ENCODE data around the gene TMEM178B.

TMEM178B gene

DNA sequence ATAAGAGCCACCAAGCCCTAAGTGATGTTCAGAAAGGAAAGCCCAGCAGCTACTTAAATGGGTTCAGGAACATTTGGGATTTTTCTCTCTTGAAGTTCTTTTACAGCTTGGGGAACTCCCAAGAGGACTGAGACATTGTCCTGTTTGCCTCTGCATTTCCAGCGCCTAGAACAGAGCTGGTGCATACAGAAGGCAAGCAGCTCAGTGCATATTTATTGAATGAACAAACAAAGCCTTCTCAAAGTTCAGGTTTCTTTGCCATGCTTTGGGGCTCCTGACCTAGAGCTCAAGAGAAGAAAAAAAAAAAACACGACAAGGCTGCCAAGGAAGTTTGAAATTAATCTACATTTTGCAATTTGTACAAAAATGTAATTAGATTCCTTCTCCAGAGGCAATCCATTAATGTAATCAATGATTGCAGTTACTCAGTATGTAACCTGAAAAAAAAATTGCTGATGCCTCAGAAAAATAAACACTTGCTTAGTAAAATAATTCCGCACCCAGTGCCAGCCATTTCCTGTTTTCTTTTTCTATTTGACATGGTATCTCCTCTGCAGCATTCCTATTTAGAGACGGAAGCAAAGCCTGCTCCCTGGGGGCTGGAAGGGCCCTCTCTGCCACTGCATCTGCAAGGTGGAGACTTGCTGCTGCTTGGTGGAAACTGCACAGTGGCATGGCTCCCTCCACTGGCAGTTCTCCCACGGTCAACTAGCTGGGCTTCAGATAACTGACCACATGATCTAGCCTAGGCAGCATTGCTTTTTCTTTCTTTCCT is 157.3 kb downstream of the TMEM178B start:
- DNase-seq, result no peak

DNA sequence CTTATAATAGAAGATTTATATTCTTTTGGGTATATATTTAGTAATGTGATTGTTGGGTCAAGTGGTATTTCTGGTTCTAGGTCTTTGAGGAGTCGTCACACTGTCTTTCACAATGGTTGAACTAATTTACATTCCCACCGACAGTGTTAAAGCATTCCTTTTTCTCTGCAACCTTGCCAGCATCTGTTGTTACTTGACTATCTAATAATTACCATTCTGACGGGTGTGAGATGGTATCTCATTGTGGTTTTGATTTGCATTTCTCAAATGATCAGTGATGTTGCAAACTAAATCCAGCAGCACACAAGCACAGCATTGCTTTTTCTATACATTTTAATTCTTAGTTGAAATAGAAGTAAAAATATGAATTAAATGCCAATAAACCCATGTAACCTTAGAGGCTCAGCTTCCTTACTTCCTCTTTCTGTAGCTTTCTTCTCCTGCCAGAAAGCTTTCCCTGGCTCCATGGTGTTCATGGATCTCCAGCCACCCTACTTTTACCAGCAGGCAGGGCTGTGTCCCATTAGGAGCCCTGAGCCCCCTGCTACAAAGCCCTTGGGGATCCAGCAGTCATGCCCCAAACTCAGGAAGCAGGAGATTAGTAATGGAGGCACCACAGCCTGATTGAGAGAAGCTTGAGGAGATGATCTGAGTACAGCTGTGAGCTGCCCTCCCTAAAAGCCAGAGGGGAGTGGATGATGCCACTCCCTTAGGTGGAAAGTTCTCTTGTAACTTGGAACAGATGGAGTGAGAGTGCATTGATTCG is 158.6 kb downstream of the TMEM178B start:
- no peak for DNase-seq

DNA sequence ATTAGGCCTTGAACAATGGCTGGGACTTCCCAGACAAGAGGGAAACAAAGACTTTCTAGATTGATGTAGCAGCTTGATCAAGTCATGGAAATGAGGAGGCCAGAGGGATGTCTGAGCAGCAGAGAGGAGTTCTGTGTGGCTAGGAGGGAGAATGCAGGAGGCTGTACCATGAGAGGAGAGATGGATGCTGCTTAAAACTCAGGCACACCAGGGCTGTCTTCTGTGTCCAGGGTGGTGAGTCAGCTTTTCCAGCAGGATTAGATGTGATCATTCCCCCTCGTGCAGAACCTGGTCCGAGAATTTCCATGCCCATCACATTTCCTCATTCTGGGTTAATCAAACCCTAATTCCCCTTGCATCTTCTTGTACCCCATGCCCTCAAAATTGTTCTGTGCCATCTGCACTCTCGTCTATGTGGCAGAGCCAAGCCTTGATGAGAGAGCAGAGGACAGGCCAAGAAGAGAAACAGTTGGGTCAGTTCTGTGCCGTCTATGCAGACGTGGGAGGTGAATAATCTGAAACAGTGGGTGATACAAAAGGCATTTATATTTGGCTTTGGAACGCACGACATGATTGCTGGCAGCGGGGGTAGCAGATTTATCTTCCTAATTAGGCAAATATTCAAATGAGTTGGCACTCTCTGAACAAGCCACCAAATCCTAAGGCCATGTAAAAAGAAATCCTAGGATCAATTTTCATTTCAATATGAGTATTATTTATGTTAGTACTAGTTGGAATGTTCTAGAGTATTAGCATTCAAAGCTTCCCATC is 160.7 kb downstream of the TMEM178B start:
- no peak for DNase-seq

DNA sequence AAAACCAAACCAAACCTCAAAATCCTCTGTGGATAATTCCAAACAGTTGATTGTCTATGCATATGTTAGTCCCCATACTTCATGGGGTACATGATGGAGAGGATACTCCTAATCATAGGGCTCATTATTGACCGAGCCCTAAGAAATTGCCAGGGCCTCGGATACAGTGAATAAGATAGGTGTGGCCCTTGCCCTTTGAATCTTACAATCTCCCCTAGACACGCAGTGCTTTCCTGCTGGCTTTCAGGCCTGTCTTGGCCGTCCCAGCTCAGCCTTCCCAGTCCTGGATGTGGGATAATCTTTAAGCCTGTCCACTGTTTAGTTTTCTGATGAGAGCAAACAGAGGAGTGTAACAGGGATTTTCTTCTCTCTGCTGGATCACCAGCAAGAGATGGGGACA is 161.8 kb downstream of the TMEM178B start:
- no peak for DNase-seq

DNA sequence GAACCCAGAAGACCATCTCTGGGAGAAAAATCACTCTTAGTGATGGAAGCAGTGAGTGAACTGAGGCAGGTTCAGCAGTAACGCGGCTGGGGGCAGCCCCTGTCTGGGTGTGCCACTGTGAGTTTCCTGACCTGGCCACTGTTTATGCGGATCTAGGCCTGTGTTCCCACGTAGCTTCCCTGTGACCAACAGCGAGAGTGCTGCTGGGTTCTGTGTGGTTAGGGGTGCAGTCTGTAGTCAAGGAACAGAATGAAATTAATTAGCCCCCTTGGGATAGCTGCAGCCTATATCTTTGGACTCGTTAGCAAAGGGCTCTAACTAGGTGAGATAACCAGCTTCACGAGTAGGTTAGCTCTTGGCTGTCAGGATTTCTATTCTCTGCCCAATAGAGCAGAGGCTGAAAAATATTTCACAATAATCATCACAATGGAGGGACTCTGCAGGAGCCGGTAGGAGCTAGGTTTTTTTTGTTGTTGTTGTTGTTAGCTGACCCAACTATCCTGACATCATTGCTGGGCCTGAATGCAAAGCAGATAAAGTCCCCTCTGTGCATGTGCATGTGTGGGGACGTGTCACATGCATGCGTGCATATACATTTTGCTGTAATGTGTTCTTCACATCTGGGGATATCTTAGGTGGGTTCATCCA is 164.9 kb downstream of the TMEM178B start:
- no peak for DNase-seq

DNA sequence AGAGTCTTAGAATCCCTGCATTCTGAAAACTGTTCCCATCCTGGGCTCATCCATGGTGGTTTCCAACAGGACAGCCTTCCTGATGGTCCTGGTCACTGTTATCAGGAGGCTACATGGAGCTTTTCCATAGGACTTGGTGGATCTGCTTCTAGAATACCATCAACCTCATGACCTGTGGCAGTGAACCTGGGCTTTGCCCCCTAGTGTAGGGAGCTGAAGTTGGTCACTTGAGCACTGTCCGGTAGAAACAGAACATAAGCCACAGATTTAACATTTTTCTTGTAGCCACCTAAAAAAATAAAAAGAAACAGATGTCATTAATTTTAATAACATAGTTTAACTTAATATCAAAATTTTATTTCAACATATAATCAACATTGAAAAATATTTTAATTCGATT is 165.8 kb downstream of the TMEM178B start:
- DNase-seq, result no peak

DNA sequence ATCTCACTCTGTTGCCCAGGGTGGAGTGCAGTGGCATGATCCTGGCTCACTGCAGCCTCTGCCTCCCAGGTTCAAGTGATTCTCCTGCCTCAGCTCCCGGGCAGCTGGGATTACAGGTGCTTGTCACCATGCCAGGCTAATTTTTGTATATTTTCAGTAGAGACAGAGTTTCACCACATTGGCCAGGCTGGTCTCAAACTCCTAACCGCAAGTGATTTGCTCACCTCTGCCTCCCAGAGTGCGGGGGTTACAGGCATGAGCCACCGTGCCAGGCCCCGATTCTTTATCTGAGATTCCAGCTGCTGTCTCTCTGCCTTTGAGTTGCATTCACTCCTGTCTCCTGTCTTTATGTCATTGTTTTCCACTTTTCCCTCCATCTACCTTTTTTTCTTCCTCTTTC is 168.7 kb downstream of the TMEM178B start:
- no peak for DNase-seq

DNA sequence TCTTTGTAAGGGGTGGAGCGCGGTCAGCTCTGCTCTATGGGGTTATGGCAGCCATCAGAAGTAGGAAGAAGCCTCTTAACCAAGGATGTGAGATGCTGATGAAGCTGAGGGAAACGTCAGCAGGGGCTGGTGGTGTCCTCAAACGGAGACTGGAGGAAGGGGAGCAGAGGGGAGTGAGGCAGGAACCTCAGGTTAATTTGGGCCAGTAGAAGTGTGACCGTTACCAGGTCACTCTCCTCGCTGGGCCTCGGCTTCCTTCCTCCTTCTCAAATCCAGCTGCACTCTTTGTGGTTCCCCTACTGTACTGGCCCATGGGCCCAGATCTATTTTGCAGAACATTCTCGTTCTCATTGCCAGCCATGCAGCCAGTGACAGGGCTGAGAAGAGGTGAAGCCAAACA is 169.5 kb downstream of the TMEM178B start:
- no peak for DNase-seq

DNA sequence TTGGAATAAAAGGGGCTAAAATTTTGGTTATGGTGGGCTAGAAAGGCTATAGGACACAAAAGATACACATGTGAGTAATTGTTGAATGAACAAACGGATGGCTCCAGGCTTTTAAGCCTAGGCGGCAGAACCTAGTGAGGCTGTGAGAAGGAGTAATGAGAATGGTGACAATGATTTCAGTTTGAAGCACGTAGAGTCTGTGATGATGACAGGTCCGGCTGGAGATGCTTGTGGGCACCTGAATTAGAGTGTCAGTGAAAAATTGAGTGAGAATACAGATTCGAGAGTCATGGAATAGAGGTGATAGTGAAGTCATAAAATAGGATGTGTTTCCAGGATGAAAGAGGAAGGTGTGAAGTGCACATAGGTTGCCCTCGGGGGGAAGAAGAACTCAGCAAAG is 170.6 kb downstream of the TMEM178B start:
- DNase-seq, result no peak

DNA sequence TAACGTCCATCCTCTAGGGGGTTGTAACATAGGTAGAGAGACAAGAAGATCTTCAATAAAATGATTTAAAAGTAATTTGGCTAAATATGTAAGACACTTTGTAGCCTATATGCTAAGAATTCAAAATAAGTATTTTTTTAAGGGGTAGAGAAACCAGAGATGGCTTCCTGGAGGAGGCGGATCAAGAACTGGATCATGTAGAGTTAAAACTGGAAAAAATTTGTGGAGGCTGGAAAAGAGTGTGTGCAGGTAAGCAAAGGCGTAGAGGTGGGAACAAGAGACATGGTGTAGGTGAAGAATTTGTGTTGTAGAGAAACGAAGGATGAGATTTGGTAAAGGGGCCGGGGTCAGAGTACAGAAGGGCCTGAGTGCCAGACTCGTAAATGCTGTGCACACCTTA is 172.6 kb downstream of the TMEM178B start:
- DNase-seq, result no peak

DNA sequence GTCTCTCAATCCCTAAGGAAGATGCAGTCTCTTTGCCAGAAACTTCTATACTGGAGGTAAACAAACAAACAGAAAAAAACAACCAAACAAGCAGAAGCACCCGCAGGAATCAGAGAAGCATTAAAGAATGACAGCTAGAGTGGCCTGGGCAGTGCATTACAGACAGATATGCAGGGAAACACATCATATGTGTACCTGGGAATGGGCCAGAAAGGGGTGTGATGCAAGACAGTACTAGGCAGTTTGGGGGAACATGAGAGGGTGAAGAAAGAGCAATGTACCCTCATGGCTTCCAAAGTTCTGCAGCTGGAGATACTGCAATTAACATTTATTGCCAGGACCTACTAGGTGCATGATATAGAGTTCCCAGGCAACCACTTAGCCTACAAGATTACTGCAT is 177.3 kb downstream of the TMEM178B start:
- DNase-seq, result no peak

DNA sequence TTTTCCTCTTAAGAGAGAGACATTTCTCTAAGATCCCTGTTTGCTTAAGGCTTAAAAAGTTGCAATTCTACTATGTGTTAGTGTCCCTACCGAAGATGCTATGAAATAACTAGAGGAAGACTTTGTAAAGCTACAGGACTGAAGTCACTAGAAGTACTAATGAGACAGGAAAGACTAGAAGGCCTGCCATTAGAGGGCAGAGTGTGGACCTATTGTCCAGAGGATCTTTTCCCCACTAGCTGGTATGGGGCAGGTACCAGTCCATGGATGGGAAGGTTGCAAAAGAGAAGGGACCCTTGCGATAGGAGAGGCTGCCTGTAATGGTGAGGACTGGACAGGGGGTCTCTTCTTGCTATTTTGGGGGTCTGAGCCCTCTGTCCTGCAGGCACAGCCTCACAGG is 178.1 kb downstream of the TMEM178B start:
- no peak for DNase-seq

DNA sequence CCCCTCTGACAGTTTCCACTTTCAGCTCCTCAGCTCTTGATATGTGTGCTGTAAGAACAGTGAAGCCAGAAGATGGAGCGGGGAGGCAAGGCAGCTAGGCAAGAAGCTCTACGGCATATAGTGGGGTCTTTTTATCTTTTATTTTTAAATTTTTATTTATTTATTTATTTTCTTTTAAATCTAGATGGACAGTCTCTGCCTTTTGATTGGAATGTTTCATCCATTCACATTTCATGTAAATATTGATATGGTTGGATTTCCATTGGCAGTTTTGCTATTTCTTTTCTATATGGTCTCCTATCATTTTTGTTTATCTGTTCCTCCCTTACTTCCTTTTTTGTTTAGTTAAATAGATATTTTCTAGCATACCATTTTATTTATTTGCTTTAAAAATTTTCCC is 183.7 kb downstream of the TMEM178B start:
- no peak for DNase-seq

DNA sequence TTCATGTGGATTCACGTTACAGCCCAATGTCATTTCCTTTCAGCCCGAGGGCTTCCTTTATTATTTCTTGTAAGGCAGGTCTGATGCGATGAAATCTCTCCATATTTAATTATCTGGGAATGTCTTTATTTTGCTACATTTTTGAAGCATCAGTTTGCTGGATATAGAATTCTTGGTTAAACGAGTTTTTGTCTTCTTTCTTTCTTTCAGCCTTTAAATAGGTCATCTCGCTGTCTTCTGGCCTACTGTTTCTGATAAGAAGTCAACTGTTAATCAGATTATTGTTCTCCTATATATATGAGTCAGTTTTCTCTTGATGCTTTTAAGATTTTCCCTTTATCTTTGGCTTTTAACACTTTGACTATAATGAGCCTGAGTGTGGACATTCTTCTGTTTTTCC is 184.7 kb downstream of the TMEM178B start:
- no peak for DNase-seq

DNA sequence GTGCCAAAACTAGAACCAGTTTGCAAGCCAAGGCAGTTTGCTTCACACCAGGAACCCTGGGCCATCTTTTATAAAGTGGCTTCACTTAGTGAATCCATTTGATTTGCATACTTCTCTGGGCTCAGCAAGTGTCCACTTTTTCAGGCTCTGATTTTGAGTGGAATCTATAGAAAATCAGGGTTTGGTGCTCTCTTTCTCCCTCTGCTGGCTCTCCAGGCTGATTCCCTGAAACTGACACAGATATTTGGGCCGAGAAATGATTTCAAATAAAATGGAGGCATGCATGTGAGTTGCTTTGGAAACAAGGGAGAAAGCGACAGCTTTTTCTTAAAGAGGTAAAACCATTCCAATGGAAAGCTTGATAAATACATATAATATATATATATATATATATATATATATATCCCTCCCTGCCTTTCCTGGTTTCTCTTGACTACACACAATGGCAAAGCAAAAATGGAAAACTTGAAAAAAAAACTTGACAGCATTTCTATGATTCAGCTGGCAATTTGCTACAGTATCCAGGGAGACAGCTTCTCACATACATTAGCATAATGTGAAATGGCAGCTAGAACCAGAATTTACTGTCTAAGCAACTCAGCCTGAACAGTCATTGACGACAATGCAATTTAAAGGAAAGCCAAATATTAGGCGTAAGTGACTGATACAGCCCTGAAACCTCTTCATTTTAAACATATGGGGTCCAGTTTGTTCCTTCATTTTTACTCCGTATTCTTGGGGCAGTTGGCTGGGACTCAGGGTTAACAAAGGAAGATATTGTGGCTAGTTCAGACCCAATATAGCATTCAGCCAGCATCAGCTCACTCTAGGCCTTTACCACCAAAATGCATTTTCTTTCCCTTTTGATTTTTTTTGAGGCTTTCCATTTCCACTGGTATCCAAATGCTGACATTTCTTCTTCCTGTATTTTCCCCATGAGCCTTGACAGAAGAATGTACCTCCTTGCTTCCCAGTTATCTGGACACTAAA is 188.5 kb downstream of the TMEM178B start:
- DNase-seq, result no peak

DNA sequence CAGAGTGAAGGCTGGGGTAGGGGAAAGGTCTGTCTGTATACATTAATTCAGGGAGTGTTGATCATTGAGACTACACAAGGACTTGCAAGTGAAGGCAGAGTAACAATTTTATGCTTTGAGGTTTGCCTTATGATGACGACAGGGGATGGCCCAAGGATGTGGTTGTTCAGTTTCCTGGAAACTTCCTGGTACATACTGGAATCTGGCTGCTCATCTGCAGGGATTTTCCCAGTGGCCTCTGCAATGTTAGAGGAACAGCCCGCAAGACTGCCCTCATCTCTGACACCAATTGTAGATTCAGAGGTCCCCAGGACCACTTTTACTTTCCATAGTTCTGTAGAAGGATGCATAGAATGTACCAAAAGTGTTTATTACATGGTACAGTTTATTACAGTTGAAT is 189.6 kb downstream of the TMEM178B start:
- no peak for DNase-seq

DNA sequence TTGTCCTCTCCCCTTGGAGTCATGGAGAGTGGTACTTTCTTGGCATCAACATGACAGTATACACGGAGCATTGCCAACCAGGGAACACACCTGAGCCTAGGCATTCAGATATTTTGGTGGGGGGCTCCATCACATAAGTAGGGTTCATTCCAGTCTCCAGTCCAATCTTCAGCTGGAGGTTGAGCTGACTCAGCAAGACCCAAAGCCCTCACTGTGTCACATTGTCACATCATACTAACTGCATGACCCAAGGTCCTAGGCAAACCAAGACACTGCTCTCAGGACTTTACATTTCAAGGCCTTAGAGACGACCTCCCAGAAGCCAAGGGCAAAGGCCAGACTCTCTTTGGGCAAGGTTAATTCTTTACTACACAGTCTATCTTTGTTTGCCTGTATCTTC is 190.1 kb downstream of the TMEM178B start:
- no peak for DNase-seq

DNA sequence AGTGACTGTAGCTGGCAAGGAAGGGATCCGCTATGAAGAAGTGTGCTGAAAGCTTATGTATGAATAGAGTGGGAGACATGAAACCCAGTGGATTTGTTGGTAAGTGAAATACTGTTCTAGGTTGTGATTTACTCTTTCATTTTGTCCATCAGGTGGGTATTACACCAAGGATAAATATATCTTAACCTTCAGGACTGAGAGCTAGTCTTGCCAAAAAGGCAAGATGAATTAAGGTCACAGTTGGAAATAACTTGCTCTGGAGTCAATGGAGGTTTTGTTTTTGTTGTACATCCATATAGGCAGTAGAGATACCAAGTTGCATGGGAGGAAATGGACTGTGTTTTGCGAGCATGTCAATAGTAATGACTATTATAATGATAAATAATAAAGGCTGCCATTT is 190.6 kb downstream of the TMEM178B start:
- DNase-seq, result no peak

DNA sequence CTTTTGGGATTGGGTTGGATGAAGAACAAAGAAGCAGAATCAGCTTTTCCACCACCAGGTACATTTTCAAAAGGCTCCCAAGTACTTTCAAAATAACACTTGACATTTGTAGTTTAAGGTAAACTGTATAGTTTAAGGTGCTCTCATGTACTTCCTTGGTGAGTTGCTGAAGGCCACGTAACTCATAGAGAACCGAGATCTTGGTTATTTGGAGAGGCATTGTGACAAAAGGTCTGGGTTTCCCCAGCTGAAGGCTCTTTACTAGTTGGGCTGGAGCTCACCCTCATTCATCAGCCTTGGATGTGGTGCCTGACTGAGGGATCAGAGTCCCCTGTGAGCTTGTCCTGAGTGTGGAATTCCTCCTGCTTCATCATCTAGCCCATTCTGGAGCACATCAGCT is 191.8 kb downstream of the TMEM178B start:
- no peak for DNase-seq

DNA sequence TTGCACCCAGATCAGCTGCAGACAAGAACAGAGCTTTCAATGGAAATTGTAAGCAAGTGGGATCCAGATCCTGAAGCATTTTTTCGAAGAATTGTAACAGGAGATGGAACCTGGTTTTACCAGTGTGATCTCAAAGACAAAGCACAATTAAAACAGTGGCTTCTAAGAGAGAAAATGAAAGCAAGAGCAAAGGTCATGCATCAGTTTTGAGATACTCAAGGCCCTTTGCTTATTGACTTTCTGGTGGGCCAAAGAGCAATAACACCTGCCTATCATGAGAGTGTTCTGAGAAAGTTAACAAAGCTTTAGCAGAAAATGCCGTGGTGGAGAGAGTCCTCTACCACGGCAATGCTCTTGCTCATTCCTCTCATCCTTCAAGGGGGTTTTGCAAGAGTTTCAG is 194.8 kb downstream of the TMEM178B start:
- DNase-seq, result no peak

DNA sequence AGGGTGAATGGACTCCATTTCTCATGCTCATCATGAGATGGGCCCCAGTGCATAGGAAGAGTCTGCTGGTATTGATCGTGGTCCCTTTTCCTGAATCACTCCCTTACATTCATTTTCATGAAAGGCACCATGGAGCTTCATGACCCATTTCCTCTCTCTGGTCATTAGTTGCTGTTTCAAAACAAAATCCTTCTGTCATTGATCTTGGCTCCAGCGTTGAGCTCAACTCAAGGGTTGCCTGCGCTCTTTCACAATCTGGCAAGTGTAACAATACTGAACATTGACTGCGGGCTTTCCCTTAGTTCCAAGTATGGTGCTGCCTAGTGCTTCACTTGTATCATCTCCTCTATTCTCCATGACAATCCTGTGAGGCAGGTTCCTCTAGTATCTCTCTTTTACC is 197.6 kb downstream of the TMEM178B start:
- DNase-seq, result no peak

DNA sequence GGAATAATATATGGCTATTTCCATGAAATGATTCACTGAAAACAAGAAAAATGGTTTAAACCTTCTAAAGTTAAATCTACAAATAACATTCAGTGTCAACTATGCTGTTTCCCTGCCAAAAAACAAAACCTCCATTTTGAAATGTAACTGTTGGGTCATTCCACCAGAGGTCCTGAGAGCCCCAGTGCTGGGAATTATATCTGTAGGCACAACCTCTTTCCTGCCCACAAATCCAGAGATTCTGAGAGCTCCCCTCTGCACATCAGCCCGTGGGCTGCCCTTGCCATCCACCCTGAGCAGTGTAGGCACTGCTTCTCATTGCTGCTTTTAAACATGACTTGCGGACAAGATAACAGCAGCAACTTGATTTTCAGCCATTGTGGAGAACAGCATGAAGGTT is 198.6 kb downstream of the TMEM178B start:
- DNase-seq, result no peak
